Kidney (tissue), 14 donors: ENCODE results near the gene SIVA1. TPM values are rescaled to one million over a fixed set of nuclear protein-coding genes. Genes with fewer than 3 reads are reported as not detected.
A peak's percentile ranks its signal among the peaks of the same experiment; 100 is the strongest.

Experiments
- DNase-seq, 5 donors: peaks; one replicate each; pipeline ENCODE4 v3.0.0-alpha.2; 2013 to 2020
- FAIRE-seq: peaks from 2 replicates; lab custom pipeline; 2012; peaks lifted over from hg19 to GRCh38; lab: Jason Lieb, UNC
- H3K27ac ChIP-seq, 2 donors: one replicate each; pipeline ENCODE4 v1.7.0; 2013; ENCODE audit warnings: low read depth in 2 of 2, low read length in 2 of 2, inconsistent platforms in 1 of 2
- H3K27me3 ChIP-seq: one replicate; pipeline ENCODE4 v1.7.1; 2013; ENCODE audit warnings: low read length, inconsistent platforms; ENCODE audit not compliant: control insufficient read depth, insufficient read depth
- H3K36me3 ChIP-seq, 3 donors: one replicate each; pipeline versions ENCODE4 v1.7.0 to v1.7.1; 2013; ENCODE audit warnings: low read length in 3 of 3, control low read depth in 1 of 3, inconsistent platforms in 1 of 3; ENCODE audit not compliant: insufficient read depth in 3 of 3, control insufficient read depth in 2 of 3
- H3K4me1 ChIP-seq, 3 donors: one replicate each; pipeline versions ENCODE4 v1.7.0 to v1.7.1; 2013; ENCODE audit warnings: low read length in 3 of 3, inconsistent platforms in 1 of 3, low read depth in 1 of 3; ENCODE audit not compliant: control insufficient read depth in 2 of 3, insufficient read depth in 2 of 3
- H3K4me3 ChIP-seq, 3 donors: one replicate each; pipeline versions ENCODE4 v1.7.0 to v1.8.1; 2013; ENCODE audit warnings: low read length in 3 of 3, control low read depth in 1 of 3, inconsistent platforms in 1 of 3
- H3K9ac ChIP-seq, 3 donors: one replicate each; pipeline versions ENCODE4 v1.7.0 to v1.7.1; 2013; ENCODE audit warnings: low read length in 3 of 3, control low read depth in 1 of 3, inconsistent platforms in 1 of 3
- H3K9me3 ChIP-seq, 3 donors: one replicate each; pipeline versions ENCODE4 v1.7.0 to v1.7.1; 2013; ENCODE audit warnings: low read length in 3 of 3, control low read depth in 1 of 3, inconsistent platforms in 1 of 3; ENCODE audit not compliant: control insufficient read depth in 2 of 3, insufficient read depth in 1 of 3
- intact Hi-C: fragments of 100-400 bp; cut with DNase I; formaldehyde crosslinking; loops from one replicate; pipeline ENCODE4 v1.11.1; 2022
- polyA plus RNA-seq: library from polyadenylated mRNA; stranded (reverse); fragments of 350-450 nt; fragmentation: Illumina TruSeq; extraction: RNeasy Lipid Tissue Mini Kit (QIAGEN cat#74804); gene quantifications from one replicate; pipeline ENCODE4 v1.2.3, GENCODE V29; 2014; ENCODE audit warnings: low read depth, low replicate concordance; ENCODE audit not compliant: insufficient read depth
- total RNA-seq: library from RNA; stranded (reverse); fragmentation: NEBNext Ultra II Directional; extraction: Animal tissue kit (Norgen Biotek cat#: 25700); gene quantifications from one replicate; pipeline ENCODE4 v1.2.1, GENCODE V29; 2021
- TF ChIP-seq, protein P1 (sequence below): IDR thresholded peaks from 3 replicates; pipeline ENCODE4 v1.5.1; 2012; ENCODE audit warnings: mild to moderate bottlenecking, moderate library complexity, borderline replicate concordance; ENCODE audit not compliant: insufficient read depth; ENCODE audit errors: extremely low read depth
- donor health status: control.
- donor health status: control.
- donor health status: control.
- donor health status: control.
- donor health status: control.
- donor health status: DM: yes; HTN: yes; CAD: no.
- donor health status: Normal renal cell carcinoma (clear cell type).

Gene SIVA1
- total and polyA plus RNA-seq, 2 donors from 2014 or later = 65.7 to 124 TPM

DNA sequence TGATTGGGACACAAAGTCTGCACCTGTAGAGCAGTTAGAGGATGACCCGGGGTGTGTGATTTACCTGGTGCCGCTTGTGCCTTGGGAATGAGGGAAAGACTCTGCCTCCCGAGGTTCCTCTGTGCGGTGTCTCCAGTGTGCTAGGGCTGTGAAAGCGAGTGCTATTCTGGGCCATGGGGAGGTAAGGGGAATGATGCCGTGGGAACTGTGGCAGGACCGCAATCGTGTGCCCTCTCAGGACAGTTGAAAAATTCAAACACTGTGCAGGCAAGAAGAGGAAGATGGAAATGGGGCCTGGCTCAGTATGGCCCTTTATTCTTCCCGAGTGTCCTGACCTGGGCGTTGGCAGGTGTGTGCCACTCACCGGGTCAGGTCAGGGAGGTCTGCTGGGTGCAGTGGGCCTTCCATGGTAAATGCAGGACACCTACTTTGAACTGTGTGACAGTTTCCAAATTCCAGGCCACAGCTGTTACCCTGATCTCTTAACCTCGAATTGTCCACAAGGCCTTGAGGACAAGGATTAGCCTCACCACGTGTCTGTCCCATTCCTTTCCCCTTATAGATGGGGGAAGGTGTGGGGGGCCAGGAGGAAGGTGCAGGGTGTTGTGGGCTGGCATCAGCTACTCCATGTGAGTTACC lies 1.4 kb downstream of the SIVA1 start:
- H3K27ac ChIP-seq = no peak overlapping the region
- H3K4me3 ChIP-seq = peak overlapping the region; percentile 66 to 89 (median 81)
- no peaks in the 10 kb centered on the region for H3K27me3 ChIP-seq
- intact Hi-C loops = no loop called here
- H3K4me1 ChIP-seq = peaks cover 0 to 17% (median 16%) of the 10 kb centered on the region in 3 donors
- DNase-seq = peak in 1 of 5 donors; percentile 59
- no peak for FAIRE-seq
- H3K9ac ChIP-seq = peak overlapping the region in 2 of 3 donors; percentile 57 to 88
- TF ChIP-seq, protein P1, sequence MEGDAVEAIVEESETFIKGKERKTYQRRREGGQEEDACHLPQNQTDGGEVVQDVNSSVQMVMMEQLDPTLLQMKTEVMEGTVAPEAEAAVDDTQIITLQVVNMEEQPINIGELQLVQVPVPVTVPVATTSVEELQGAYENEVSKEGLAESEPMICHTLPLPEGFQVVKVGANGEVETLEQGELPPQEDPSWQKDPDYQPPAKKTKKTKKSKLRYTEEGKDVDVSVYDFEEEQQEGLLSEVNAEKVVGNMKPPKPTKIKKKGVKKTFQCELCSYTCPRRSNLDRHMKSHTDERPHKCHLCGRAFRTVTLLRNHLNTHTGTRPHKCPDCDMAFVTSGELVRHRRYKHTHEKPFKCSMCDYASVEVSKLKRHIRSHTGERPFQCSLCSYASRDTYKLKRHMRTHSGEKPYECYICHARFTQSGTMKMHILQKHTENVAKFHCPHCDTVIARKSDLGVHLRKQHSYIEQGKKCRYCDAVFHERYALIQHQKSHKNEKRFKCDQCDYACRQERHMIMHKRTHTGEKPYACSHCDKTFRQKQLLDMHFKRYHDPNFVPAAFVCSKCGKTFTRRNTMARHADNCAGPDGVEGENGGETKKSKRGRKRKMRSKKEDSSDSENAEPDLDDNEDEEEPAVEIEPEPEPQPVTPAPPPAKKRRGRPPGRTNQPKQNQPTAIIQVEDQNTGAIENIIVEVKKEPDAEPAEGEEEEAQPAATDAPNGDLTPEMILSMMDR = no peak
- H3K9me3 ChIP-seq = no peaks in the 10 kb centered on the region
- H3K36me3 ChIP-seq = peaks cover 2 to 23% (median 15%) of the 10 kb centered on the region in 3 donors

DNA sequence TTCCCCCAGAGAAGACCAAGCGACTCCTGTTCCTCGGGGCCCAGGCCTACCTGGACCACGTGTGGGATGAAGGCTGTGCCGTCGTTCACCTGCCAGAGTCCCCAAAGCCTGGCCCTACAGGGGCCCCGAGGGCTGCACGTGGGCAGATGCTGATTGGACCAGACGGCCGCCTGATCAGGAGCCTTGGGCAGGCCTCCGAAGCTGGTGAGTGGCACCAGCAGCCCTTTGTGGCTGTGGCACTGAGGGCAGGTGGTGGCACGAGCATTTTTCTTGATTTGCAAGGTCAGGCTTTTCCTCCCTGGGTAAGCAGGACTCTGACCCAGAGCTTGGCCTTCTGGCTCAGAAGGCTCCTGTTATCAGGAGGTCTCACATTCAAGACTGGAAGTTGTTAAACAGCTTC lies 2.7 kb downstream of the SIVA1 start:
- TF ChIP-seq, protein P1 = no peak
- no peak overlapping the region for H3K4me3 ChIP-seq
- no peak for FAIRE-seq
- H3K27ac ChIP-seq = no peak overlapping the region
- intact Hi-C loops = no loop called here
- H3K4me1 ChIP-seq = peaks cover 0 to 14% (median 10%) of the 10 kb centered on the region in 3 donors
- peaks cover 2 to 26% (median 17%) of the 10 kb centered on the region in 3 donors for H3K36me3 ChIP-seq
- no peak for DNase-seq
- H3K9me3 ChIP-seq = no peaks in the 10 kb centered on the region
- H3K9ac ChIP-seq = no peak overlapping the region
- no peaks in the 10 kb centered on the region for H3K27me3 ChIP-seq

- no peak for FAIRE-seq
Measured at GRCh38 chr14:104756477-104757237, 3.7 kb downstream of the SIVA1 start.

More at GRCh38 chr14:104756477-104757237, 3.7 kb downstream of the SIVA1 start:
- no peak overlapping the region for H3K9ac ChIP-seq
- TF ChIP-seq, protein P1 = no peak
- H3K27ac ChIP-seq = no peak overlapping the region
- intact Hi-C loops = no loop called here
- H3K27me3 ChIP-seq = no peaks in the 10 kb centered on the region
- H3K36me3 ChIP-seq = peaks cover 2 to 26% (median 21%) of the 10 kb centered on the region in 3 donors
- peak in 1 of 5 donors; percentile 52 for DNase-seq
- no peak overlapping the region for H3K4me3 ChIP-seq
- H3K9me3 ChIP-seq = no peaks in the 10 kb centered on the region
- H3K4me1 ChIP-seq = peaks cover 0 to 14% (median 10%) of the 10 kb centered on the region in 3 donors
